ENCODE results near the gene RSPH10B.
"Not testable (repeated sequence)": the region's sequence is repeated elsewhere in the genome, so short reads cannot be mapped to it uniquely, and the experiment has no call there.

The RSPH10B gene

DNA sequence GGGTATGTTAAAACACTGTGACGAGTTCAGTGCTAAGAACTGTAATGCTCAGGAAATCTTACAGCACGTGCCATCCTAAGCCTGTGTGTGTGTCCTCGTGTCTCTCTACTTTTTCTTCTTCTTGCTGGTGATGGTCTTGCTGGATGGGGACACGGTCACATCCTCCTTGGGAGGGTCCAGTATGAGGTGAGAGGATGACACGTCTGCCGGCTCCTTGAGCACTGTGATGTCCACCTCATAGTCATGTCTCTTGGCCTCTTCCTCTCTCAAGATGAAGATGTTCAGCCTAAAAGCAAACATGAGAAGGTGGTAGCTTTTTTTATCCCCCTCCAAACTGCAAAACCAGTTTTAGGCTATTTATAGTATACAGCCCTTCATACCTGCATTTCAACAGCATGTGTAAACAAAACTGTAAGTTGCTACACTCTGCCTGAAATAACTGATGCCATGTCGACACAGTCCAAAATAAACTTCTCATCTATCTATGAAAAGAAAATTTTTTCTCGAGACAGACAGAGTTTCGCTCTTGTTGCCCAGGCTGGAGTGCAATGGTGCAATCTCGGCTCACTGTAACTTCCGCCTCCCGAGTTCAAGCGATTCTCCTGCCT, 44.1 kb downstream of the RSPH10B start:
- DNase-seq: not testable (repeated sequence)

DNA sequence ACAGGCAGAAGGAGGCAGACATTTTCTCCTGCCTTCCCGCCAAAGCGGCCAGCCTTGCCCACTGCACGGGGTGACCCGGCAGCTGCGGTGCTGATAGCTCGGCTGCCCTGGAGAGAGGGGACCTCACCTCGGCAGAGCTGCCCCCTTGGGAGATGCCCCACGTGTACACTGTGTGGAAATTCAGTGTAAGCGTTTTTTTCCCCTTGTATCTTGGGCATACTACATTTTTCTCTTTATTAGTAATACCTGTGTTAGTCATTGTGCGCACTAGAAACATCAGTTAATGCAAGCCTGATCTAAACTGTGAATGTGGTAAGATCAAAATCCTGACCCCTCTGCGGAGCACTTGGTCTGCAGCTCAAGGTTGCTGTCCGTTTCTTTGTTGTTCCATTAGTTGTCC, 45.9 kb downstream of the RSPH10B start:
- DNase-seq: not testable (repeated sequence)

DNA sequence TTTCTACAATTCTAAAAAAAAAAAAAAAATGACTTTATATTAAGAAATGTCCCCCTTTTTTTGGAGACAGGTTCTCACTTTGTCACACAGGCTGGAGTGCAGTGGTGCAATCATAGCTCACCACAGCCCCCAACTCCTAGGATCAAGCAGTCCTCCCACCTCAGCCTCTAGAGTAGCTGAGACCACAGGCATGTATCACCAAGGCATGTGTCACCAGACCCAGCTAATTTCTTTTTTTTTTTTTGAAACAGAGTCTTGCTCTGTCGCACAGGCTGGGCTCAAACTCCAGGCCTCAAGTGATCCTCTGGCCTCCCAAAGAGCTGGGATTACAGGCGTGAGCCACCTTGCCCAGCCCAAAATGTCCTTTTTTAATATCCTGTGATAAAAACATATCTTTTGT, 46.3 kb downstream of the RSPH10B start:
- DNase-seq: not testable (repeated sequence)

DNA sequence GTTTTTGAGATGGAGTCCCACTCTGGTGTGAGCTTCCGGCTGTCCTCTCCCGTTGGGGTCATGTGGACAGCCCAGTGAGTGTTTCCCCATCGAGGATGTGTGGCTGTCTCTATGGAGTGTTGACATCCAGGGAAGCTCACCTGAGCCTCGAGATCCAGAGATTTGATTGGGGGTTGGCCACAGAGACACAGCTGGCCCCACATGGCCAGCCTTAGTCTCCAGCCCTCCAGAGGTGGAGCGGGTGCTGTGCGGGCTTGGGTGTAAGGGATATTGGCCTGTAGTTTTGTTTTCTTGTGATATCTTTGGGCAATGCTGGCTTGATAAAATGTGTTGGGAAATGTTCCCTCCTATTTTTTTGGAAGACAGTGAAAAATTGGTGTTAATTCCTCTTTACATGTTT, 54.0 kb downstream of the RSPH10B start:
- not testable (repeated sequence) for DNase-seq

DNA sequence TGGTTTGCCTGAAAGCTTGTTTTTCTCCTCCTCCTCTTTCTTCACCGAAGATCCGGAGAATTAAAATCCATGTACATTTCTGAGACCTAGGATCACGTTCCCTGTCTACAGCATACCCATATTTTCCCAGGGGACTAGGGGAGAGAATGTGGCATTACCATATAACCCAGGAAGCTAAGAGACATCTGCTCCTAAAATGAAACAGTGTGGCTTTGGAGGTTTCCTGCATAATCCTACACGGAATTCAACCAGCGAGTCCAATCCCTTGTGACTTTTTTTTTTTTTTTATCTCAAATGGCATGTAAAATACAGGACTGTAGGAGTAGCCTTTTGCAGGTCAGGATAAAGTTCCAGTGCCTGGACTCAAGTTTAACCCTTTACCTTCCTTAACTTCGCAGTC, 61.7 kb downstream of the RSPH10B start:
- DNase-seq: not testable (repeated sequence)

DNA sequence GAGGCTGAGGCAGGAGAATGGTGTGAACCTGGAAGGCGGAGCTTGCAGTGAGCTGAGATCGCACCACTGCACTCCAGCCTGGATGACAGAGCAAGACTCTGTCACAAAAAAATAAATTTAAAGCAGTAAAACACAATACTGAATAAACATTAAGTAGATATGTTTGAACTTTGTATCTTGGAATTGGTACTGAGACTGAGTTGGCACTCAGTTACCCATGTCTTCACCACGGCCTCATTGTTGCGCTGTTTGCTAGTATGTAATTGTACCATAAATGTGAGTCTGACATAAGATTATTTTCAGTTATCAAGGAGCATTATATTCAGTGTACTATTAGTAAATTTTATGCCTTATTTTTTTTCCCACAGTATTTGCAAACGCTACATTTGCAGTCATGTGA, 65.8 kb downstream of the RSPH10B start:
- not testable (repeated sequence) for DNase-seq

DNA sequence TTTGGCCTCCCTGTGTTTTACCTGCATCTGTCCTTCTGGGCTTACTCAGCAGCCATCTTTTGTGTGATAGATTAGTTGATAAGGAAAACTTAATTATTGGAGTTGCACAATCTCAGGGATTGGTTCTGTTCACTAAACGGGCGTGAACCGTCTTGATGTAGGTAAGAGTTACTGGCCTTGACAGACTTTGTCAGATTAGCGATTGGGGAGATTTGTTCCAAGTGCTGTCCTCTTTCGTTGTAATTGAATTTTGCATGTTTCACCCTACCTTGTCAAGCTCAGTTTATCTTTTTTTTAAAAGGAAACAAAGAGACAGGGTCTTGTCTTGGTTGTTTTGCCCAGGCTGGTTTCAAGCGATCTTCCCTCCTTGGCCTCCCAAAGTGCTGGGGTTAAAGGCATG, 67.5 kb downstream of the RSPH10B start:
- DNase-seq: not testable (repeated sequence)

DNA sequence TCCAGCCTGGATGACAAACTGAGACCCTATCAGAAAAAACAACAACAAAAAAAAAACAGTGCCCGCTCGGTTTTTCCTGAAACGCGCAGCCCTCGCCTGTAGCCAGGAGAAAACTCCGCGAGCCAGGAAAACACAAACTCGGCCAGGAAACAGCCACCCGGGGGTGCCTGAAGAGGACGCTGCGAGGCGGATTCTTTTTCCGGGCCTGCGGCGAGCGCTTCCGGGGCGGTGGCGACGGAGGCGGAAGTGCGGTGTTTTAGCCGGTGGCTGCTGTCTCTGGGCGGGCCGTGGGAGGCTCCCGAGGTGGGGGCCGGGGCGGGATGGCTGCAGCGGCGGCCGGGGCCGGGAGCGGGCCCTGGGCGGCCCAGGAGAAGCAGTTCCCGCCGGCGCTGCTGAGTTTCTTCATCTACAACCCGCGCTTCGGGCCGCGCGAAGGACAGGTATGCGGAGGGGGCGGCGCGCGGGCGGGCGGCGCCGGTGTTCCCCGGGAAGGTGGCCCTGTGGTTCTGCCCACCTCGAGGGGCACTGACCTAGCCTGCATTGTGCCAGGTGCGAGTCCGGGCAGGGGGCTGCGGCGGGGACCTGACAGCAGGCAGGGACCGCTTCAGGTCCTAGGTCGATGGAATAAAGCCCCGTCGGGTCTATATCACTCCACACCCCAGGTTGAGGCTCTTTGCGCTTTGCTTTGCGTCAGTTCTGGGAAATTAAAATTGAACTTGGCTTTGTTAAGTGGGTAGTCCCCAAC, 71.8 kb downstream of the RSPH10B start, which contains the start of gene CCZ1:
TSS of gene CCZ1 (plus strand) at position 254 of the 745 bp plus-strand sequence. CDS start at position 321, 67 bp downstream.
- DNase-seq: not testable (repeated sequence)

DNA sequence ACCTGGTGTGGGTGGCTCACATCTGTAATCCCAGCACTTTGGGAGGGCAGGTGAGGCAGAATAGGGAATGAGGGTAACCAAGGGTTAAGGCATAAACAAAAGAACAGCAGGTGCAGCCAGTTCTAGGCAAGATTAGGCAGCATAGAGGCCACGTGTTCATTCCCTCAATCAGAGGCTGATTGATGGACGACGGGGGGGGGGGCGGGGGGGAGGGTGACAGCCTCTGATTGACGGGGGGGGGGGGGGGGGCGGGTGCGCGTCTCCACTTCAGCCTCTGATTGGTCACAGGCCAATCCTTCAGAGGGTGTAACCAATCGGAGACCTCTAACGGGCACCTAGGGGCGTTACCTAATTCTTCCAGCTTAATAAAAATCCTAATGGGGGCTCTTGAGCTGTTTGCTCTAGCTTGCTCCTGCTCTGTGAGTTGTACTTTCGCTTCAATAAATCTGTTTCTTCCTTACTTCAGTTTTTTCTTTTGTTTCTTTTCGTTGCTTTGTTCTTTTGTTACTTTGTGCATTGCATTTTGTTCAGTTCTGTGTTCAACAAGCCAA, 73.0 kb downstream of the RSPH10B start:
- DNase-seq: peak; percentile 20

DNA sequence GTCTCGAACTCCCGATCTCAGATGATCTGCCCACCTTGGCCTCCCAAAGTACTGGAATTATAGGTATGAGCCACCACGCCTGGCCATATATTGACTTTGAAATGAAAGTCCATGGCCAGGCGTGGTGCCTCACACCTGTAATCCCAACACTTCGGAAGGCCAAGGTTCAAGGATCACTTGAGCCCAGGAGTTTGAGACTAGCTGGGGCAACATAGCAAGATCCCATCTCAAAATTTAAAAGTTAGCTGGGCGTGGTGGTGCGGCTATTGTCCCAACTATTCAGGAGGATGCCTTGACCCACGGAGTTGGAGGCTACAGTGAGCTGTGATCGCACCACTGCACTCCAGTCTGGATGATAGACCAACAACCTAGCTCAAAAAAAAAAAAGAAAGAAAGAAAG, 78.0 kb downstream of the RSPH10B start:
- no peak for DNase-seq

DNA sequence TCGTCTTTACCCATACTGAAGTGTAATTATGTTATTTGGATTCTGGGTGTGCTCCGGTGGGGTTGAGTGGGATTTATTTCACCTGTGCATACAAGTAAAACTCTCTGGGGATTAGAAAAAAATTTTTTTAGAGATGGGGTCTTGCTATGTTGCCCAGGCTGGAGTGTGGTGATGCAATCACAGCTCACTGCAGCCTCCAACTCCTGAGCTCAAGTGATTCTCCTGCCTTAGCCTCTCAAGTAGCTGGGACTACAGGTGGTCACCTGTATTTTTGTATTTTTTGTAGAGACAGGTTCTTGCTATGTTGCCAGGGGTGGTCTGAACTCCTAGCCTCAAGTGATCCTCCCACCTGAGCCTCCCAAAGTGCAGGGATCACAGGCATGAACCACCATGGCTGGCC, 80.2 kb downstream of the RSPH10B start:
- not testable (repeated sequence) for DNase-seq

DNA sequence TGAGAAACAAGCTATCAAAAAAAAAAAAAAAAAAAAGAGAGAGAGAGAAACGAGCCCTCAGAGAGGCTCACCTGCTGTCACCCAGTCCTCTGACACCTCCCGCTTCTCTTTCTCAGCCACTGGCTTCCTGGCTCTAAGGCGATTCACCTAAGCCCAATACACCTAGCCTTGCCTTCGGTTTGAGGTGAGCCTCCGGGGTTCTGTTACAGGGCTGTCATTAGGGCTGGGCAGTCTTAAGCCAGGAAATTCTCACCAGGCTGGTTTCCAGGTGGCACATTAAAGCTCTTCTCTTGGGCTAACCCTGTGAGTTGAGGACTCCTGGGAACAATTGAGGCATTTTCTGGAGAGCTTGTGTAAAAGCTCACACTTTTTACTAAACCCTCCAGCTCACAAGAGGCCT, 82.5 kb downstream of the RSPH10B start:
- DNase-seq: not testable (repeated sequence)

DNA sequence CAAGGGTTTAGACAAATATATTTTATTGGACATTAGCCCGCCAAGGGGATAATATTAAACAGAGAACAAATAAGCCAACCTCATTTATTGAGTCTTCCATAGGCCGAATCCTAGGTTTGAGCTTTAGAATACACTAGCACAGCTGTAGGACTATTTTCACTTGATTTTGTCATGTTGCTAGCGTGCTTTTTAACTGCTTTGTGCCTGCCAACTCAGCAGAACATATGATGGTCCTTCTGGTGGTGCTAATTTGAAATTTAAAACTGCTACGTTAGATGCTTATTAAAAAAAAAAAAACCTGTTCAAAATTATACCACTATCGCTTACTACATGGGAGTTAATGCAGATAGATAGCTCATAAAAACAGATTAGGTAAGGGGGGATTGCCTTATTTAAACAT, 86.1 kb downstream of the RSPH10B start:
- not testable (repeated sequence) for DNase-seq

DNA sequence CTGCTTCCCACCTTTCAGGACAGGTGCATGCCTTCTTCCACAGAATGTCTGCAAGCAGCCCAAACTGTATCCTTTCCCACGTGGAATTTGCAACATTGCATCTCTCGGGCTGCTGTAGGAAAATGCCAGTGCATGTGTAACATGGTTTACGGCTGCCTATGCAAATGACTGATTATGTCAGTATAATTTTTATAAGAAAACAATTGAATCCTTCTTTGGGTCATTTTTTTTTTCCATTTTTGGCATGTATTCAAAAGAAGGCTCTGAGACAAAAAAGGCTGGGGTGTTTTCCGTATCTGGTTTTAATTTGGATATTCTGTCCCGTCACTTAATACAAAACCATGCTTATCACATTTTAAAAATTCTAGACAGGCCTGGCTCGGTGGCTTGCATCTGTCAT, 90.4 kb downstream of the RSPH10B start:
- DNase-seq: not testable (repeated sequence)

DNA sequence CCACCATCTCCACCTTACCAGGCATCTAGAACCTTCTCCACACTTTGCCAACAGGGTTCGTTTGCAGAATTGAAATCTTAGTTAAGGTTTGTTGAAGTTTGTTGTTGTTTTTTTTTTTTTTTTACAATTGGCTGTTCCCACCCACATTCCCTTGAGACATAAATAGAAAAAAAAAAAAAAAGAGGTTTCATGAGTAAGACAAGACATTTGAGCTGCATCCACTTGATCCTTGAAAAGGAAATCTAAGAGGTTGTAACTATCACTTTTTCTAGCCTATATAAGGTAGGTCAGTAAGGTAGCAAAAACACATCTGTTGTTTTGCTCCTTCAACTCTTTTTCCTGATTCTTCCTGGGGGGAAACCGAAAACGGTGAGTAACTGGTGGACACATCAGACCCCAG, 90.9 kb downstream of the RSPH10B start:
- not testable (repeated sequence) for DNase-seq
